HG03460 (cell line): ENCODE measurements around the gene CKMT1B.
"Not testable (repeated sequence)": the region's sequence is repeated elsewhere in the genome, so short reads cannot be mapped to it uniquely, and the experiment has no call there.

ENCODE experiments used
- ATAC-seq: cut with Tn5 transposase; IDR thresholded peaks from one replicate; pipeline ENCODE4 v1.9.1; 2021; ENCODE audit not compliant: unreplicated experiment

CKMT1B gene

DNA sequence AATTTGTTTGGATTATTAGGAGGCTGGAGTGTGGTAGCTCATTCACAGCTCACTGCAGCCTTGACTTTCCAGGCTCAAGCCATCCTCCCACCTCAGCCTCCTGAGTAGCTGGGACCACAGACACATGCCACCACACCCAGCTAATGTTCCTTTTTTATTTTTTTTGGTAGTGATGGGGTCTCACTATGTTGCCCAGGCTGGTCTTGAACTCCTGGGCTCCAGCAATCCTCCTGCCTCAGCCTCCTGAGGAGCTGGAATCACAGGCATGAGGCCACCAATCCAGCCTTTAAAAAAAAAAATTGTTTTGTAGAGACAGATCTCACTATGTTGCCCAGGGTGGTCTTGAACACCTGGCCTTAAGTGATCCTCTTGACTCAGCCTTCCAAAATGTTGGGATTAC lies 33.1 kb downstream of the CKMT1B start:
- ATAC-seq, result not testable (repeated sequence)

DNA sequence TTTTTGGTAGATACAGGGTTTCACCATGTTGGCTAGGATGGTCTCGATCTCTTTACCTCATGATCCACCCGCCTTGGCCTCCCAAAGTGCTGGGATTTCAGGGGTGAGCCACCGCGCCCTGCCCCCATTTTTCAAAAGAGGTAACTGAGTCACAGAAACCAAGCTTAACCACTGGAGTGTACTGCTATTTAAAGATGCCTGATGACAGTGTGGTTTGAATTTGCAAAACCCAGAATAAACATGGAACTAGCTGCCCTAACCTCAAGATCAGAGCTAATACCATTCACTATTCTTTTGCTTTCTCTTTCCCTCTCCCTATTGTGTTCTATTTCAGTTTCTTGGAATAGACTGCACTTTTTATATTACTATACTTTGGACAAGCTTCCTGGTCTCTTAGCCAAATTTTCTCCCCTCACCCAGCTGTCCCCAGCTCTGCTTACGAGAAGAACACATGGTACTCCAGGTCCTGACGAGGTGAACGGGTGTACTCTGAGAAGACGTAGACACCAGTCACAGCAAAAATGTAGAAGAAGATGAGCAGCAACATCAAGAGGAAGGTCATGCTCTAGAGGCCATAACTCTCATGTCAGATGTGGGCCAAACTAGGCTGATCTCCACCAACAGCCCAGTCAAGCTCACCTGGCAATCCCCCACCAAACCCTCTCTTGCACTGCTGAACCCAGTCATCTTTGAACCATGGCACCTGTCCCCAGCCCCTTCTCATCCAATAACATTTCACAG lies 44.8 kb downstream of the CKMT1B start:
- not testable (repeated sequence) for ATAC-seq
